M059J (cell line): ENCODE results near the gene TUBA8. TPM values are rescaled to one million over a fixed set of nuclear protein-coding genes. Genes with fewer than 3 reads are reported as not detected.
A peak's percentile ranks its signal among the peaks of the same experiment; 100 is the strongest.

Experiments used
- DNase-seq: peaks from one replicate; pipeline ENCODE4 v3.0.0-alpha.2; 2012; ENCODE audit warnings: low read depth
- total RNA-seq: library from RNA; depleted of rRNA; stranded (reverse); fragments of >200 nt; shearing (Covaris generic); gene quantifications from 2 replicates; pipeline ENCODE4 v1.2.3, GENCODE V29; 2014

Gene TUBA8
- total RNA-seq, 1 experiment from 2014 or later, result 1.3 TPM

DNA sequence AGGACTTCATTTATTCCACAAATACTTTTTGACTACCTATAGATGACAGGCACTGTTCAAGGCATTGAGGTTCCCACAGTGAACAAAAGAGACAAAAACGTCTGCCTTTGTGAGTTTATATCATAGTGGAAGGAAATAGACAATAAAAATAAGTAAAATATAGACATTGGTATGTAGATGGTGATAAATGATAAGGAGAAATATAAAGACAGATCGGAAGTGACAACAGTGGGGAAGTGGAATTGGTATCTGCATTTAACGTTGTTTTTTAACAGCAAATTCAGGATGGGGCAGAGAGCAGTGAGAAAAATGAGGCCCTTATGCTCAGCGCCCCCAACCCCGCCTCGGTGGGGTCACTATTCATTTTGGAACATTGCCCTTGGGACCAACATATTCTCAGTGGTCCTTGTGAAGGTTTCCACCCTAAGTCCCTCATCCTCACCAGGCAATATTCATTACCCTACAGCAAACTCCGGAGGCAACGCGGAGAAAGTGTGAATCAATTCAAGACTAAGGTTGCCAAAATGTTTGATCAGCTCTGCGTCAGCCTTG lies 33.4 kb upstream of the TUBA8 start:
- no peak for DNase-seq

- peak; percentile 94 for DNase-seq
Measured at GRCh38 chr22:18077639-18078328, 32.8 kb upstream of the TUBA8 start, which contains the start of gene PEX26. Gene PEX26 (plus strand): TSS chr22:18077990. CDS start chr22:18078377, 387 bp downstream.

- DNase-seq, result peak; percentile 48
Measured at GRCh38 chr22:18078329-18079041, 32.1 kb upstream of the TUBA8 start.

- no peak for DNase-seq
Measured at GRCh38 chr22:18079706-18080233, 30.8 kb upstream of the TUBA8 start.

DNA sequence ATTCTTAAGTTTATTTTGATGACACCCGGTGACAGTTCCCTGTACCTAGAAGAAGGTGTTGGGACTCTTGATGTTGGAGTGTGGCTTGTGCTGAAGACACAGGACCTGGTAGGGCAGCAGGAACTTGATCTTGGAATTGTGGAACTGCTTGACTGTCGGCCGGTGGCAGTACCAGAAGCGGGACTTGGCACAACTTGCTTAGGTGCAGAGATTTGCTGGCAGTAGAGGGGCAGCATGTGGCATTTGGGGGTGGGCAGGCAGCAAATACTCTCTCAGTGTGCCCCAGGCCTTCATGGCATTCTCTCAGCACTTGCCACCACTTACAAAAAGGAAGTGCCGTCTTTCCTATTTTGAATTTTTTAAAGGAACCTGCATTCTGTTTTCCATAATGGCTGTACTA lies 29.2 kb upstream of the TUBA8 start:
- no peak for DNase-seq

- DNase-seq, result no peak
Measured at GRCh38 chr22:18082467-18082866, 28.1 kb upstream of the TUBA8 start.

DNA sequence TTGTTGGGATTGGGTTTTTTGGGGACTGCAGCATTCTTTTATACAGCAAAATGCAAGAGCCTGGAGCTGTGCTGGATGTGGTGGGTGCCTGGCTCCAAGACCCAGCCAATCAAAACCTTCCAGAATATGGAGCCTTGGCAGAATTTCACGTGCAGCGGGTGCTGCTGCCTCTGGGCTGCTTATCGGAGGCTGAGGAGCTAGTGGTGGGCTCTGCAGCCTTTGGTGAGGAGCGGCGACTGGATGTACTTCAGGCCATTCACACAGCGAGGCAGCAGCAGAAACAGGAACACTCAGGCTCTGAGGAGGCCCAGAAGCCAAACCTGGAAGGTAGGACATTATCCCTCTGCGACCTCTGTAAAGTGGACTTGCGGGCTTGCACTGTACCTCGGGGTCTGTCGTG lies 27.2 kb upstream of the TUBA8 start:
- DNase-seq, result no peak

- DNase-seq, result no peak
Measured at GRCh38 chr22:18085188-18085587, 25.4 kb upstream of the TUBA8 start.

- no peak for DNase-seq
Measured at GRCh38 chr22:18087350-18087855, 23.2 kb upstream of the TUBA8 start.

DNA sequence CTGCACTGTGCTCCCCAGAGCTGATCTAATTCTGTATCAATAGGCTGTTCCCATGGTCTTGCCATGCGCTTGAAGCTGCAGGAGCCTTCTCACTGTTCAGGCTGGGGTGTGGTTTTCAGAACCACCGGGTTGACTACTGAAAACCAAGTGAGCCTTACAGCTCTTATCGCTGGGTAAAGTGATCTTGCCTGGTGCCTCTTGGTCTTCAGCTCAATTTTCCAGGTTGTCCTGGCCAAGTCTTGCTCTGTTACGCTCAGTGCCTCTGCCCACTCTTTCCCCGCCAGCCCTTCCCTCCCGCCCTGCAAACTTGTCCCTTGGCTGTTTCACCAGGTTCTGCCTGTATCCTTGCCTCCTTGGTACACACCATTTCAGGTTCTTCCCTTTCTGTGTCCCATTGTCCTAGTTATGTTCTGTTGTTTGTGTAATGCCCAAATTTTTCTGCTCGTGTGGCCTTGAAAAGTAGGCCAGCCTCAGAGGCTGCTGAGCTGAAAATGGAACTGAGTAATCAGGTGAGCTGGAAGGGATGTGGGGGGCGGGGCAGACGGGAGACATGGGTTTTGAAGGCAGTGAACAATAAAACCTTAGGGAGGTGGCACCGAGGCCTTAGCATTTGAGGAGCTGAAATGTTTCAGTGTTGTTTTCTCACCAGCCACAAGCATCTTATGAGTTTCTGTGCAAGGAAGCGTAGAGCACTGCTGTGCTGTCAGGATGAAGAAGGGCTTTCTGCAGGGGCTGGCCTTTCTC lies 21.6 kb upstream of the TUBA8 start:
- no peak for DNase-seq

DNA sequence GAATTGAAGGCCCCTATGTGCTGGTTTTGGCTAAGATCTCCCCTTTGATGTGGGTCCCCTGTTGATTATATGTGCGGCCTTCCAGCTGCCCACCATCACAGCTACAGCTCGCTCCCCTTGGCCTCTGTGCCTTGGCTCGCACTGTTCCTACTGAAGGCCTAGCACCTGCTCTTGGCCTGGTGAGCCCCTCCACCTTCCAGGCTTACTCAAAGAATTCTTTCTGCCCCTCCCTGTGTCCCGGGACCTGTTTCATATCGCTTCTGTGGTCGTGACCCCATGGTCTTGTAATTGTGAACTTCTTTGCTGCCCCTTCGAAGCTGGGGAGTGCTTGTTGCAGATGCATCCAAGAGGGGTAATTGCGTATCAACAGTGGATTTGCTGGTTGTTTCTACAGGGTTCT lies 20.3 kb upstream of the TUBA8 start:
- DNase-seq, result no peak

DNA sequence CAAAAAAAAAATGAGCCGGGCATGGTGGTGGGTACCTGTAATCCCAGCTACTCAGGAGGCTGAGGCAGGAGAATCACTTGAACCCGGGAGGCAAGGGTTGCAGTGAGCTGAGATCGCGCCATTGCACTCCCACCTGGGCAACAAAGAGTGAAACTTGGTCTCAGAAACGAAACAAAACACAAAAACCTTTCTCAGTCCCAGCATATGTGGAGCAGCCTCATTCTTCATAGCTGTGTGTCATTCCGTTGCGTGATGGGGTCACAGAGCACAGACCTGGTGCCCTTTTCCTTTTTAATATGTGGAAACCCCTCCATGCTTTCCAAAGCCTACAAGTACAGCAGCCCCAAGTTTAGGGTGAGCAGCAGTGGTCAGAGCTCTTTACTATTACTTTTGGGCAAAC lies 19.1 kb upstream of the TUBA8 start:
- DNase-seq, result no peak

GRCh38 chr22:18091916-18092526 lies 18.6 kb upstream of the TUBA8 start:
- DNase-seq, result no peak

DNA sequence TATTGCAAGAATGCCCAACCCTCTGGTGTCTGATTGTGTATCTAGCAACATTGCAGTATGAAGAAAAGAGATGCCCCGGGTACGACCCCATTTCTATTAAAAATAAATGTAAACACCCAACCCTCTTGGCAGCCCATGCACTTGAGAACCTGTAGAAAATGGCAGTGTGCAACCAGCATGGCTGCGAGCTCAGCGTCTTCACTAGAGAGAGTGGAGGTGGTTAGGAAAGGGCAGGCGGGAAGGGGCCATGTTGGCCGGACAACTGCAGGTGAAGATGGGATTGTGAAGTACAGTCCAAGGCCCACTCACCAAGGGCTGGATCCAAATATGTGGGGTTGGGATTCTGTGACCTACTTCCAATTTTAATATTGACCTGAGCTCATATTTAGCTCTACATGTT lies 16.9 kb upstream of the TUBA8 start:
- DNase-seq, result no peak

DNA sequence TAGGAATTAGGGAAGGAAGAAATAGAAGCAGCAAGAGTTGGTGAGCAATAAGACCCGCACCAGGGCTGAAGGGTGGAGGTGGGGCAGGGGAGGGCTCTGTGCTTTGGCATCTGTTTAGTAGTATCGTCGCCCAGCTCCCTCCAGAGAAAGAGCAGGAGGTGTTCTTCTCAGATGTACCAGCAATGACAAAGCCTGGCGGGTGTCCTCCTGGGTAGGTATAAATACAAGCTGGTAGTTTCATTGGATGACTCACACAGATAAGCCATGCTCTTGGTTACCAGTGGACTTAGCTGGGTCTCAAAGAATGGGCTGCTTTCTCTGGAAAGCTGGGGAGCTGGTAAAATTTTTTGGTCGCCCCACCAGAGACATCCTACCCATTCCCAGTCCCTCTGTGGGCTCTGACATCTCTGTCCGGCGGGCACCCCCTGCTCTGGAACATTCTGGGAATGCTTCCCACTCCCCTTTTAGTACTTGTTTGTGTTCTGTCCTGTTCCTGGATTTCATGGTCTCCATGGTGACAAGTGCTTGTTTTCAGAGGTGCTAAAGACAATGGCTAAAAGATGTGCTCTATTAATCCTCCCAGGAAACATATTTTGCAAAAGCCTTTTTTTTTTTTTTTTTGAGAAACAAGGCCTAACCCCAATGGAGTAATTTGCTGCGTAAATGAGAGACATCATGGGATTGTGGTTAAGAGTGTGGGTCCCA lies 15.4 kb upstream of the TUBA8 start:
- peak; percentile 74 for DNase-seq

DNA sequence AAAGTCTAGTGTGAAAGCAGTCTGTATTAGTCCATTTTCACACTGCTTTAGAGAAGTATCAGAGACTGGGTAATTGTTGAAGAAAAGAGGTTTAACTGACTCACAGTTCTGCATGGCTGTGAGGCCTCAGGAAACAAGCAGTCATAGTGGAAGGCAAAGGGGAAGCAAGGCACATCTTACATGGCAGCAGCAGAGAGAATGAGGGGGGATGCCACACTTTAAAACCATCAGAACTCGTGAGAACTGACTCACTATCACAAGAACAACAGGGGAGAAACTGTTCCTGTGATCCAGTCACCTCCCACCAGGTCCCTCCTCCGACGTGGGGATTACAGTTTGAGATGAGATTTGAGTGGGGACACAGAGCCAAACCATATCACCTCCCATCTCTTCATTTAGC lies 13.8 kb upstream of the TUBA8 start:
- DNase-seq, result no peak

GRCh38 chr22:18100781-18101180 lies 9.8 kb upstream of the TUBA8 start:
- DNase-seq, result no peak

- no peak for DNase-seq
Measured at GRCh38 chr22:18101536-18101935, 9.1 kb upstream of the TUBA8 start.

- no peak for DNase-seq
Measured at GRCh38 chr22:18103527-18104269, 6.9 kb upstream of the TUBA8 start.

- peak; percentile 7 for DNase-seq
Measured at GRCh38 chr22:18104566-18104965, 6.0 kb upstream of the TUBA8 start.
